ENCODE results near the gene HOMER3. TPM values are rescaled to one million over a fixed set of nuclear protein-coding genes. Genes with fewer than 3 reads are reported as not detected.
"Not testable (repeated sequence)": the region's sequence is repeated elsewhere in the genome, so short reads cannot be mapped to it uniquely, and the experiment has no call there.

The HOMER3 gene
- total RNA-seq, 1 donor from 2014 or later, result 93.0 TPM

GRCh38 chr19:18905513-18906236 is 35.3 kb downstream of the HOMER3 start:
- Histone ChIP-seq H3K4me1 (no peaks in the 10 kb centered on the region), H3K4me3 (no peak overlapping the region), H3K36me3 (peaks cover 49 to 68% of the 10 kb centered on the region in 2 donors), H3K27ac (no peak overlapping the region), H3K27me3 (no peaks in the 10 kb centered on the region), H3K9me3 (no peaks in the 10 kb centered on the region)
- no peak for DNase-seq (ENCODE audit: low spot score in 2 of 2)
- intact Hi-C loops (cut with DNase I), result no loop called here
- TF ChIP-seq, protein P1, sequence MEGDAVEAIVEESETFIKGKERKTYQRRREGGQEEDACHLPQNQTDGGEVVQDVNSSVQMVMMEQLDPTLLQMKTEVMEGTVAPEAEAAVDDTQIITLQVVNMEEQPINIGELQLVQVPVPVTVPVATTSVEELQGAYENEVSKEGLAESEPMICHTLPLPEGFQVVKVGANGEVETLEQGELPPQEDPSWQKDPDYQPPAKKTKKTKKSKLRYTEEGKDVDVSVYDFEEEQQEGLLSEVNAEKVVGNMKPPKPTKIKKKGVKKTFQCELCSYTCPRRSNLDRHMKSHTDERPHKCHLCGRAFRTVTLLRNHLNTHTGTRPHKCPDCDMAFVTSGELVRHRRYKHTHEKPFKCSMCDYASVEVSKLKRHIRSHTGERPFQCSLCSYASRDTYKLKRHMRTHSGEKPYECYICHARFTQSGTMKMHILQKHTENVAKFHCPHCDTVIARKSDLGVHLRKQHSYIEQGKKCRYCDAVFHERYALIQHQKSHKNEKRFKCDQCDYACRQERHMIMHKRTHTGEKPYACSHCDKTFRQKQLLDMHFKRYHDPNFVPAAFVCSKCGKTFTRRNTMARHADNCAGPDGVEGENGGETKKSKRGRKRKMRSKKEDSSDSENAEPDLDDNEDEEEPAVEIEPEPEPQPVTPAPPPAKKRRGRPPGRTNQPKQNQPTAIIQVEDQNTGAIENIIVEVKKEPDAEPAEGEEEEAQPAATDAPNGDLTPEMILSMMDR (IDR thresholded peaks at IDR 0.05), result no peak

DNA sequence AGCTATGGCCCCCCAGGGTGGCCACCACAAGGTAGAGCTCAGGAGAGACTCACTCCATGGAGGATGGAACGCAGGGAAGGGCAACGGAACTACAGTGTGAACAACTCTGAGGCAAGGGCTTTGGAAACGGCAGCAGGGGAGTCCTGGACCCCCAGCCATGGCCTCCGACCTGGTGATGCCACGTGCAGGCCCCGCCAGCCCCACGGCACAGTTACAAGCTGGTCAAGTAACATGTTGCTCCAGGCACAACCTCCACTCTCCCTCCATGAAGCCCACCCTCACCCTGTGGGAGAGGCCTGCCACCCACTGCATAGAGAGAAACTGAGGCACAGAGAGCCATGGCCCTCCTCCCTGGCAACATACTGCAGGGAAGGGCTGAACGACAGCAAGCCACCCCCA is 36.0 kb downstream of the HOMER3 start:
- Histone ChIP-seq H3K4me3 (no peak overlapping the region), H3K27me3 (no peaks in the 10 kb centered on the region), H3K9me3 (no peaks in the 10 kb centered on the region), H3K27ac (no peak overlapping the region), H3K36me3 (peaks cover 54 to 74% of the 10 kb centered on the region in 2 donors), H3K4me1 (no peaks in the 10 kb centered on the region)
- intact Hi-C loops (cut with DNase I), result no loop called here
- TF ChIP-seq, protein P1 (IDR thresholded peaks at IDR 0.05), result no peak
- DNase-seq (ENCODE audit: low spot score in 2 of 2), result no peak

- H3K36me3 ChIP-seq, result peaks cover 59 to 80% of the 10 kb centered on the region in 2 donors
Observed at GRCh38 chr19:18904334-18905057, 36.5 kb downstream of the HOMER3 start.

GRCh38 chr19:18903156-18904037 is 37.6 kb downstream of the HOMER3 start:
- DNase-seq (ENCODE audit: low spot score in 2 of 2), result no peak
- Histone ChIP-seq H3K27me3 (no peaks in the 10 kb centered on the region), H3K4me1 (no peaks in the 10 kb centered on the region), H3K9me3 (no peaks in the 10 kb centered on the region), H3K4me3 (no peak overlapping the region), H3K27ac (no peak overlapping the region), H3K36me3 (peaks cover 64 to 85% of the 10 kb centered on the region in 2 donors)
- TF ChIP-seq, protein P1 (IDR thresholded peaks at IDR 0.05), result no peak
- intact Hi-C loops (cut with DNase I), result no loop called here

More at GRCh38 chr19:18904334-18905057, 36.5 kb downstream of the HOMER3 start:
- H3K27me3 ChIP-seq, result no peaks in the 10 kb centered on the region
- TF ChIP-seq, protein P1 (IDR thresholded peaks at IDR 0.05), result no peak
- no peak for DNase-seq (ENCODE audit: low spot score in 2 of 2)
- no peak overlapping the region for H3K27ac ChIP-seq
- no peak overlapping the region for H3K4me3 ChIP-seq
- H3K4me1 ChIP-seq, result no peaks in the 10 kb centered on the region
- no peaks in the 10 kb centered on the region for H3K9me3 ChIP-seq
- intact Hi-C loops (cut with DNase I), result no loop called here

- H3K27me3 ChIP-seq; H3K4me3 ChIP-seq; H3K9me3 ChIP-seq; intact Hi-C loops (cut with DNase I); H3K27ac ChIP-seq; H3K4me1 ChIP-seq; DNase-seq (ENCODE audit: low spot score in 2 of 2): not testable (repeated sequence)
- H3K36me3 ChIP-seq, result peaks cover 61 to 78% of the 10 kb centered on the region in 2 donors
Observed at GRCh38 chr19:18902519-18902918, 38.5 kb downstream of the HOMER3 start.
